Stimulated activated naive CD4-positive, alpha-beta T cell (primary cell): ENCODE measurements around the gene GALNT5.
"Not testable (repeated sequence)": the region's sequence is repeated elsewhere in the genome, so short reads cannot be mapped to it uniquely, and the experiment has no call there.

Experiments used
- DNase-seq, 6 experiments: peaks; one replicate each; lab custom pipeline; 2025; lab: John Stamatoyannopoulos, UW

Gene GALNT5, protein sequence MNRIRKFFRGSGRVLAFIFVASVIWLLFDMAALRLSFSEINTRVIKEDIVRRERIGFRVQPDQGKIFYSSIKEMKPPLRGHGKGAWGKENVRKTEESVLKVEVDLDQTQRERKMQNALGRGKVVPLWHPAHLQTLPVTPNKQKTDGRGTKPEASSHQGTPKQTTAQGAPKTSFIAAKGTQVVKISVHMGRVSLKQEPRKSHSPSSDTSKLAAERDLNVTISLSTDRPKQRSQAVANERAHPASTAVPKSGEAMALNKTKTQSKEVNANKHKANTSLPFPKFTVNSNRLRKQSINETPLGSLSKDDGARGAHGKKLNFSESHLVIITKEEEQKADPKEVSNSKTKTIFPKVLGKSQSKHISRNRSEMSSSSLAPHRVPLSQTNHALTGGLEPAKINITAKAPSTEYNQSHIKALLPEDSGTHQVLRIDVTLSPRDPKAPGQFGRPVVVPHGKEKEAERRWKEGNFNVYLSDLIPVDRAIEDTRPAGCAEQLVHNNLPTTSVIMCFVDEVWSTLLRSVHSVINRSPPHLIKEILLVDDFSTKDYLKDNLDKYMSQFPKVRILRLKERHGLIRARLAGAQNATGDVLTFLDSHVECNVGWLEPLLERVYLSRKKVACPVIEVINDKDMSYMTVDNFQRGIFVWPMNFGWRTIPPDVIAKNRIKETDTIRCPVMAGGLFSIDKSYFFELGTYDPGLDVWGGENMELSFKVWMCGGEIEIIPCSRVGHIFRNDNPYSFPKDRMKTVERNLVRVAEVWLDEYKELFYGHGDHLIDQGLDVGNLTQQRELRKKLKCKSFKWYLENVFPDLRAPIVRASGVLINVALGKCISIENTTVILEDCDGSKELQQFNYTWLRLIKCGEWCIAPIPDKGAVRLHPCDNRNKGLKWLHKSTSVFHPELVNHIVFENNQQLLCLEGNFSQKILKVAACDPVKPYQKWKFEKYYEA

DNA sequence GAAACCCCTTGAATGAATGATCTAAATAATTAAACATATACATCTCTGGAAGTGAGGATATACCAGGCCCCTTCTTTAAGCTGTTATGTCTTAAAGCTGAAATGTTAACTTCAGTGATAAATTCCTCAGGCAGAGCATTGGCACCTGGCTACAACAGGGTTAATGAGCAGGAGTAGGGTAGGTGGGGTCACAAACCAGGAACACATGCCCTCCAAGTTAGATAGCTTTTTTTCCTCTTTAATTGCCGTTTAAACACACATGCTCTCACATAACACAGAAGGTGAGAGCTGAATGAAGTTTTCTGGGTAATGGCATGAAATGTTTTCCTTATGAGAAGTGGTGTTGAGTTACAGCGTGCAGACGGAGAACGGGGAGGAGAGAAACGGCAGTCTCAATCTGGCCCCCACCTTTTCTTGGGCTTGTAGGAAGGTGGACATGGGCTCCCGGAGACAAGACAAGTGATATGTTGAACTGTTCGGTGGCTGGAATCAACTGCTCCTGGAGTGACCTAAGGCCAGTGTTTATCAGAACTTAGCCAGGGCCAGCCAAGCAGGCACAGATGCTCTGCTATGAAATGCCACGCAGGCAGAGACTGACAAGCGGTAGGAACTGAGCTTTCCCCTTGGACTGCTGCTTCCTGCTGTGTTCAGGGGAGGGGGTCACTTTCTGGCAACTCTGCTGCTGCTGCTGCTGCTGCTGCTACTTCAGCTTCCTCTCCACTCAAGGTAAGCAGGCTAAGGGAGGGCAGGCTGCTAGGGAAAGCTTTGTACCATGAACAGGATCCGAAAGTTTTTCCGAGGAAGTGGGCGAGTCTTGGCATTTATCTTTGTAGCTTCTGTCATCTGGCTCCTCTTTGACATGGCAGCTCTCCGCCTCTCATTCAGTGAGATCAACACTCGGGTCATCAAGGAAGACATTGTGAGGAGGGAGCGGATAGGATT, at the start of gene GALNT5:
Gene GALNT5, plus strand, starts transcription at position 394 of the 941 bp plus-strand sequence. Its CDS starts 378 bp downstream, at position 772.
- DNase-seq, result no peak

DNA sequence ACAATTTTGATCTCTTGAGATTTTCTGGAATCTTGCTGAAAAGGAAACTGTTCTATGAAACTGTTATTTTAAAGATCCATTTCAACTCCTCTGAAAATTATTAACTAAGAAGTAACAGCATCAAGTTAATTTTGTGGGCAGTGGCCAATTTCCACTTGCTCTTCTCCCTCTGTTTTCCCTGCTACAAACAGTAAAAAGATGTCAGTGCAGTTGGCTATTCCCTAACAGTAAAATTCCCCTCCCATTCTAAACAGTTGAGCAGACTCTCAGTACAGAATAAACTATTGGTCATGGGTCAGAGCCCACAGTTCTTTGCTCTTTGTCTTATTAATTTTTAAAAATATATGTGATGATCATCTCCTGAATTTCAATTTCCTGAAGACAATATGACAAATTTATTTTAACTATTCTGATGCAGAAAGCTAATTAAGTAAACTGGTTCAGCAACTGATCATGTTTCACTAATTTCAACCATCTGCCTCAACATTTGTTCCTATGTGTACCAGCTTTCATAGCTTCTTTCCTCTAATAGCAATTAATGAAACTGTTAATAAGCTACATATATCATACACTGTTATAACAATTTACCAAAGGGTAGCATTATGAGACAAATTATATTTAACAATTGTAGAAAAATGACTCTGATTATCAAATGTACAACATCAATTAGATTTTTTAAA, 41.1 kb upstream of the GALNT5 start:
- no peak for DNase-seq

DNA sequence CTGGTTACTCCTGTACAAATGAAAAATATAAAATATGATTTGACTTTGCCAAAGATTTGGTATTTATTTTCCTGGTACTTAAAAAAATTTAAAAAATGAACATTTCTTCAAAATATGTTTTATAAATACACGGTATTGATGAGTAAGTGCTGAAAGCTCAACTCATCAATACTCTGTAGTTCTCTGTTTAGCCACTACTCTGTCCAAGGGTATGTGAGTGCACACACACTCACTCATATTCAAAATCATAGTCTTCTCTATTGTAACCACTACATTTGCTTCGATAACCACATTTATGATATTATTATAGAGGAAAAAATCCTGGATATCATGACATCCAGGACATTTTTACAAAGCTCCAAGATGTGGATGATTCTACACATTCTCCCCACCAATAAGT, 40.1 kb upstream of the GALNT5 start:
- DNase-seq, result no peak

DNA sequence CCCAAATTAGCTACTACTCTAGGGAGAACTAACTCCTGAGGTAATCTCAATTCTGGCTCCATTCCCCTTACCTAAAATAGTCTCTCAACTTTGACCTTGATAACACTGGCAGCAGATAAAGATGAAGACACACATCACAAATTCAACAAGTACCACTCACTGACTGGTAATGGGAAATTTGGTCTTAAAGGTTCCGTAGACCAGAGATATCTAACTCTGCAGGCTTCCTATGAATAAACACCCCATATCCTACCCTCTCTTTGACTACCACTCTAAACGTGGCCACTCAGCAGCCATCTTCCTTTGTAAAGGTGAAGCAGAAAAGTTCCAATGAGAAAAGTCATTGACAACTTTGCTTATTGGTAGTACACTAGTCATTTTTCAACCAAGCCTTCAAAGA, 38.6 kb upstream of the GALNT5 start:
- no peak for DNase-seq

DNA sequence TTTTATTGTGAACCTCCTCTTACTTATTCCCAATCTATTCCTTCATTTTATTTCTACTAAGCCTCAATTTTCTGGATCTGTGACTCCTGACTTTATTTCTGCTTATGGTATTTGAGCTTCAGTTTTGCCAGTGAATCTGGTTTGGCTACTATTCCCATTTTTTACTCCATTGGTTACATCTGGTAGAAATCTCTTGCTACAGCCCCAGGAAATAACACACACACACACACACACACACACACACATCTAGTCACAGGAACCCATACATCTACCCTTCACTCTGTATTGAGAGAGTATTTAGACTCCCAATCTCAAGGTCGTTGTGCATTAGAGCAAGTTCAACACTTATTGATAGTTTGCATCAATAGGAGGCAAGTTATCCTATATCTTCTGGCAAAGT, 37.0 kb upstream of the GALNT5 start:
- no peak for DNase-seq

DNA sequence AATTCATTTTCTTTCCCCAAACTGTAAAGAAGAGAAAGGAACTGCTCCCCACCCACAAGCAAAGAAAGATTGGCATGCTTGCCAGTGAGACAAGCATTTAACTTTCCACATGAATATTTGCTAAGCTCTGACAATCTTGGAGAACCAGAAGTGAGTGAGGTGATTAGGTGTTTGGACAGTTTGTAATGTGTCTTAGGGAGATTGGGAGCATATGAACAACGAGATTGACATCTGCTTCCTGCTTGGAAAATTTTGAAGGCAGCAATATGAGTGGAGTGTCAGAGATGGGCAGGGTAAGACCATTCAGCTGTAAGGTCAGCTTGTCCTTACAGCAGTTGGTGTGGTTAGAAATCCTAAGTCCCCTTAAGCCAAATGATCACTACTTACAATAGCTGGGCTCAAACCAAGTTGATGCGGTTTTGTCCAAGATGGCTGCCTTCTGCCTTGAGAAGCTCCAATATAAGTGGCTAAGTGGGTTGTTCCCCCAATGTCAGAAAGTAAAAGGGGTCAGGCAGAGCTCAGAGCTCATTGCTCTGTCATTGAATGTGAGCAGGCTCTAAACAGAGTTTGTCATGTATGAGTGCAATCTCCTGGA, 36.0 kb upstream of the GALNT5 start:
- DNase-seq, result no peak

DNA sequence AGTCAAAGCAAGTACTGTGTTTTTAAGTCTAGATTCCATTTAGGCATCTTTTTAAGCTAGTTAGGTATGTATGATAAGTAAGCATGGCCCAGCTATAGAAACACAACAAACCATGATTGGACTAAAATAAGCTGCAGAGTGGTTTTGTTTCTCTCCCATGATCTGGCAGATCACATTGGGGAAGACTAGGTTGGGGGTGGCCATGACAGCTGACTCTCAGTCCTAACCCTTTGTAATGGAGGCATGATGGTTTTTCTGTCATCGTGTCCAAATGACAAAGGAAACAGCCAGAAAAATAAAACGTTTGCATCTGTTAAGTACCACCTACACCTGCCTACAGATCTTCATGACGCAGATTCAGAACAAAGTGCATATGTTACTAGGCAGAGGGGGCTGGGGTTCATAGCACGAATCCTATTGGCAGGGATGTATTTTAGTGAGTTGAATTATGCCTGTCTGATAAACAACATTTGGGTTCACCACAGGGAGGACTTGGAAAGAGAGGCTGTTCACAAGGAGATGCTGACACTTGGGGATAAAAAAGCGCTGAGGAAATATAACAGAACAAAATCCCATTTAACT, 33.8 kb upstream of the GALNT5 start:
- DNase-seq, result no peak

DNA sequence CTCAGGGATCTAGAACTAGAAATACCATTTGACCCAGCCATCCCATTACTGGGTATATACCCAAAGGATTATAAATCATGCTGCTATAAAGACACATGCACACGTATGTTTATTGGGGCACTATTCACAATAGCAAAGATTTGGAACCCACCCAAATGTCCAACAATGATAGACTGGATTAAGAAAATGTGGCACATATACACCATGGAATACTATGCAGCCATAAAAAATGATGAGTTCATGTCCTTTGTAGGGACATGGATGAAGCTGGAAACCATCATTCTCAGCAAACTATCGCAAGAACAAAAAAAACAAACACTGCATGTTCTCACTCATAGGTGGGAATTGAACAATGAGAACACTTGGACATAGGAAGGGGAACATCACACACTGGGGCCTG, 33.1 kb upstream of the GALNT5 start:
- not testable (repeated sequence) for DNase-seq

DNA sequence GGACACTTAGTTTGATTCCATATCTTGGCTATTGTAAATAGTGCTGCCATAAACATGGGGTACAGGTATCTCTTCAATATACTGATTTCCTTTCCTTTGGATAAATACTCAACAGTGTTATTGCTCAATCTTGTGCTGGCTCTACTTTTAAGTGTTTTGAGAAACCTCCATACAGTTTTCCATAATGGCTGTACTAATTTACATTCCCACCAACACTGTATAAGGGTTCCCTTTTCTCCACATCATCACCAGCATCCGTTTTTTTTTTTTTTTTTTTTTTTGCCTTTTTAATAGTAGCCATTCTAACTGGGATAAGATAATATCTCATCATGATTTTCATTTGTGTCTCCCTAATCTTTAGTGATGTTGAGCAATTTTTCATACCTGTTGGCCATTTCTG, 29.9 kb upstream of the GALNT5 start:
- no peak for DNase-seq

DNA sequence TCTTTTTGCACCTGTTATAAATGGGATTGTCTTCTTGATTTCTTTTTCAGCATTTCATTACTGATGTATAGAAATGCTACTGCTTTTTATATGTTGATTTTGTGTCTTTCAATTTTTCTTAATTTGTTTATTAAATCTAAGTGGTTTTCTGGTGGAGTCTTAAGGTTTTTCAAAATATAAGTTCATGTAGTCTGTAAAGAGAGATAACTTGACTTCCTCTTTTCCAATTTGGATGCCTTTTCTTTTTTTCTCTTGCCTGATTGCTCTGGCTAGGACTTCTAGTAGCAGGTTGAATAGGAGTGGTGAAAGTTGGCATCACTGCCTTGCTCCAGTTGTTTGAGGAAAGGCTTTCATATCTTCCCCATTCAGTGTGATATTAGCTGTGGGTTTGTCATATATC, 28.6 kb upstream of the GALNT5 start:
- no peak for DNase-seq

DNA sequence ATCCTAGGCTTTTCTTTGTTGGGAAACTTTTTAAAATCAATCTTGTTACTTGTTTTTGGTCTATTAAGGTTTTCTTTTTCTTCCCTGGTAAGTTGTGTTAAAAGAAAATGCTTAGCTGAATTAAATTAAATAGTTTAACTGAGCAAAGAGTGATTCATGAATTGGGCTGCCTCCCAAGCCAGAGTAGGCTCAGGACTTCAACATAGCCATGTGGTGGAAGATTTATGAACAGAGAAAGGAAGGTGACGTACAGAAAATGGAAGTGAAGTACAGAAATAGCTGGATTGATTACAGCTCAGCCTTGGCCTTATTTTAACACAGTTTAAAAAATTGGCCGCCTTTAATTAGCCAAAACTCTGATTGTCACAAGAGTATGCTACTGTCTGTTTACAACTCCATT, 27.9 kb upstream of the GALNT5 start:
- no peak for DNase-seq

DNA sequence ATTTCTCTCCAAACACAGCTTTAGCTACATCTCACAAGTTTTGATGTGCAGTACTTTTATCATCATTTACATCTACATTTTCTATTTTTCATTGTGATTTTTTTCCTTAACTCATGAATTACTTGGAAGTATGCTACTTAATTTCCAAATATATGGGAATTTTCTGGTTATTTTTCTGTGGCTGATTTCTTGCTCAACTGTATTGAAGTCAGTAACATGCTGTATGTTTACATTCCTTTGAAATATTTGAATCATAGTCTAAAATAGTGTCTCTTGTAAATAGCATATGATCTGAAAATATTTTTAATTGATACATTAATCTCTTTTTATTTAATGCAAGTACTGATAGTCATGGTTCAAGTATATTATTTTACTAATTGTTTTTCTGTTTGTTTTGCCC, 26.0 kb upstream of the GALNT5 start:
- DNase-seq, result no peak

DNA sequence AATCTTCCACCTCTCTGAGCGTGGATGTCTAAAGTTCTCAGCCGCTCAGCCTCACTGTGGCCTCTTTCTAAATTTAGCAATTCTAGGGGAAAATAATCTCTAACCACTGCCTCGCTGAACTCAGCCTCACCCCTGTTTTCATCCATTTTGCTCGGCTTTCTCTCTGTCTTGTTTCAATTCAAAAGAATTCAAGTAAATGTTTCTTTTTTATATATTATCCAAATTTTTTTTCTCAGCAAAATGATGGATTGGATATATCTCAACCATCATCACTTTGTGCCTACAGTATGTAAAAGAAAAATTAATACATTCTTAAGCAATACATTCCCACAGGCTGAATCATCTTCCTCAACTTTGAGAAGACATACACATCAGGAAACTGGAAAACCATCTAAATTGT, 24.0 kb upstream of the GALNT5 start:
- no peak for DNase-seq

DNA sequence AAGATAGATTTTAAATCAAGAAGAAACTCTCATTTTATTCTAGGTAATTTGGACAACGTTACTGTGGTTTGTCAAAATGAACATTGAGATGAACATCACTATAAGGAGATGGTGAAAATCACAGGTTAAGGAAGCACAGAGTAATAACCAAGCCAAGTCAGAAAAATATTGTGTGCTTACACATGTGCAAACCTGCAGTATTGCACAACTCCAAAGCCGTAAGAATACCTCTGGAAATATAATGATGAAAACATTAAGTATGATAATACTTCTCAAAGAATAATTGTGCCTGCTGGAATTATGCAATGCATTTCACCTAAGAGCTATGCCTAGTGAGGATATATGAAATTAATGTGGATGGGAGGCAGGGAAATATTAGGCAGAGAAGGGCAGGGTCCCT, 21.1 kb upstream of the GALNT5 start:
- DNase-seq, result no peak

DNA sequence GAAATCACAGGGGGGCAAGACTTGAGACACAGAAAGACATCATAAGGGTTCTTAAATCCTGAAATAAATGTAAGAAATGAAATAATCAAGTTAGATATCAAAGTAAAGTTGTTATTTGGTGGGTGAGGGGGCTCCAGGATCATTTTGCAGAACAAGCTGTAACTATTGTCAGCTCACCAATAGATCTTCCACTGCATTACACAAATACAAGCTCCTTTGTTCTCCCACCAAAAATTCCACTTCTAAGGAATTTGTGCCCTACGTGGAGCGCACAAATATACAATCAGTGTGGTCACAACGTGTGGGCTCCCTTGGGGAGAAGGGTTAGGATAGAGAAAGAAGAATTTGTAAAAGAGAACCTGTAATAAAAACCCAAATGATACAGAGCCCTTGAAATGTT, 19.2 kb upstream of the GALNT5 start:
- DNase-seq, result no peak

DNA sequence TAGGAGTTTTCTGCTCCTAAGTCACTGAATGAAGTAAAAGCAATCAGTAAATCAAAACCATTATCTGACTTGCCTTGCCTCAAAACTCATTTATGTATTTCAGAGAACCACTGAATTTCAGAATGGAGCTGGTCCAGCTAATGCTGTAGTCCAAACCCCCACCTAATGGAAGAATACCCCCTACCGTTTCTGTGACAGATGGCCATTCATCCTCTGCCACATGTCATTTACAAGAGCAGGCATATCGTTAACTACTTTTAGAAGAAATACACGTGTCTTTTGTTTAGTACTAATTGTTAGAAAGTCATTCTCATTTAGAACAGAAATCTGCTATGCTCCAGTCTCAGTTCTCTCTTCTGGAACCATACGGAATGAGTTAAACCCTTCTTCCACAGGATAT, 12.8 kb upstream of the GALNT5 start:
- DNase-seq, result no peak

DNA sequence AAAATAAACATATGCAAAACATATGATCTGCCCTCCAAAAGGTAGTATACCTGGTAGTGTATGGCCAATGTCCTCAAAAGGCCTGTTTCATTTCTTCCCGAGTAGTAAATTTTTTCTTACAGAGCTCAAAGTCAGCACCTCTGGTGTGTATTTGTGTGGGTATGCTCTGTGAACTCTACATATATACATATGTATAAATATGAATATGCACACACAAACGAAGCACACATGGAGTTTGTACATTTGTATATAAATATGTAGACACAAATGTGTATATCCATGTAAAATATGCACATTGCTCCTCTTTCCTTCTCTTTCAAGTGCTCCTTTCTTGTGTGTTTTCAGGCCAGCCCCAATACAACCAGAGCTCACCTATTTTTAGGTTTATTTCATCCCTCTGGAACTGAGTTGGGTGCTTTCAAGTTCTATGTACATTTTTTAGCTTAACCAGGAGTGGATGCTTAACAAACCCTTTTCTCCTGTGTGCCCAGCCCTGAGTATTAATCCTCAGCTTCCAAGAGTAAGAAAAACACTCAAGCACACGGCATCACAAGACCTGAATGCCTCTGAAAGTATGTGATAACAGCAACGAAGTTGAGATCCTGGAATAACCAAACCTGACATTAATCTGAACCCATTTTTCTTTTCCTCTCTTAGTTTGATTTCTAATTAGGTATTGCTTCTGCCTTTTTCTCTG, 12.2 kb upstream of the GALNT5 start:
- DNase-seq, result no peak

DNA sequence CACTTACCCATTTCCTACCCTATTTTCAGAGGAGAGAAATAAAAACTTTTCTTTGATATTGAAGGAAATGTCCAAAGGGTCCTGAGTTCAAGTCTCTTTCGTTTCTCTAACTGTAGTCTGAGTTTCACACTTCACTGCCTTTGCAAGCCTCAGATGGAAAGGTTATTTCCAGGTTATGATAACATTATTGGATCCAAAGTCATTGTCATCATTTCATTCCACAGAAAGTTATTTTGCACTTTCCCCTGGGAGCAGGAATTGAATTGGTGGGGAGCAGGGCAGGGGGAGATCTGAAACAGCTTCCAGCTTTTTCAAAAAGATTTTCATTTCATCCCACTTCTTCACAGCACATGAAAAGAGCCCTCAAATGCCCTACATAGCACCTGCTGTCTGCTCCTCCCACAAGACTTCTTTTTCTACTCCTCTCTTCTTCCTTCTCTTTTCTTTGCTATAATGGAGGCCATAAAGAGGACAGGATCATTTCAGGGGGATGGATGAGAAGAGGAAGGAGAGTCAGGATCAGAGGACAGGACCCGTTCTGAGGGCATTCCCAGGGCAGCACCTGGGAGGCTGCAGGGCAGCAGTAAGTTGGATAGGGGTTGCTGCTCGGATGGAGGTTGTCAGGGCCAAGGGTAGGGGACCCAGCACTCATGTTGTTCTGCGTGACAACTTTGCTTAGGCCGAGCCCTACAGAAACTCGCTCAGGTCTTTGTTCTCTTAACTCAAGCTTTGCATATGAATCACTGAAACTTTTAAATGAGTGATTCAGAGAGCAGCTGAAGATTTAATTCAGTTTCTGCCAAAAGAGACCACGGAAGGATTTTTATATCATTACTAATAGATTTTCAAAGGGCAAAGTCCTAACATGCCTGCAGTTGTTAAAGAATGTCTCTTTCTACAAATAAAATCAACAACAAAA, 11.4 kb upstream of the GALNT5 start:
- DNase-seq, result no peak
